OCI-M2 (cell line): ENCODE results near the gene PHPT1.
"Not testable (repeated sequence)": the region's sequence is repeated elsewhere in the genome, so short reads cannot be mapped to it uniquely, and the experiment has no call there.

Experiments
- DNase-seq: peaks from one replicate; lab custom pipeline; 2025; ENCODE audit not compliant: unreplicated experiment; lab: John Stamatoyannopoulos, UW

The PHPT1 gene

DNA sequence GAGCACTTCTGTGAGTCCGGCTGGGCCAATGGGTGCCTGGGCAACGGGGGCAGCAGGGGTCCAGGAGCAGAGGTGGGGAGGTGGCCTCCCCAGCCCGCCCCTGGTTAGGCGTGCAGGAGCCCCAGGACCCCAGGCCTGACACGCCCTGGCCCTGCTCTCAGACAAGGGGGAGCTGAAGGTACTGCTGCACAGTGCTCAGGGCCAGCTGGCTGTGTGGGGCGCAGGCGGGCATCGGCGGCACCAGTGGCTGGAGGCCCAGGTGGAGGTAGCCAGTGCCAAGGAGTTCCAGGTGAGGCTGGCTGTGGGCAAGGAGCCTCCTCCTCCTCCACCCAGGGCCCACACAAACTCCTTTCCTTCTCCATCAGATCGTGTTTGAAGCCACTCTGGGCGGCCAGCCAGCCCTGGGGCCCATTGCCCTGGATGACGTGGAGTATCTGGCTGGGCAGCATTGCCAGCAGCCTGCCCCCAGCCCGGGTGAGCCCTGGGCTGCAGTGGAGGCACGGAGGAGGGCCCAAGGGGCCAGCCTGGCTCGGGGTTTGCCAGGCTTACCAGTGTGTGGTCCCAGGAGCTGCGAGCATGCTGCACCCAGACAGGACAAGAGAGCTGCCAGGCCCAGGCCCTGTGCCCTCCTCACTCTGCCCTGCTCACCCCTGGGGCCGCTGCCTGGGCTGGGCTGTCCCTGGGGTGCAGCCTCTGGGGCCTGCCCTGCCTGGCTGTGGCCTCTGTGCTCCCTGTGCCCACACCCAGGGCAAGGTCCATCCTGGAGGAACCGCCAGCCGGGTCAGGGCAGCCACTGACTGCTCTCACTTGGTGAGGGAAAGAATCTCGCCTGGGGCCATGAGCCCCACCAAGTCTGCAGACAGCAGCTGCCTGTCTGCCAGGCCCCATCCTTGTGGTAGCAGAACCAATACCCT is 9.9 kb downstream of the PHPT1 start:
- DNase-seq: no peak

DNA sequence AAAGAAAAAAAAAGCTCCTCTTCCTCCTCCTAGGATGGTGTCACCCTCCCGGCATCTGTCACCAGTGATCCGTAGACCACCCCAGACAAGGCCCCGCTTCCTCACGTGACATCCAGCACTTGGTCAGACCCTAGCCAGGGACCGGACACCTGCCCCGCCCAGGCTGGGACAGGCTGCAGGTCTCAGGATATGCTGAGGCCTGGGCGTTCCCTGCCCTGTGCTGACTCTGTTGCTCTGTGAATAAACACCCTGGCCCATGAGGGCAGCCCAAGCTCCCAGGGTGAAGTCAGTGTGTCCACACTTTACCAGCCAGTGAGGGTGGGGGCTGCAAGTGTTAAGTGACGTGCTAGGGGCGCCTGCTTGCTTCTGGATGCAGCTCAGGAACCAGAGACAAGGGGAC is 11.3 kb downstream of the PHPT1 start:
- DNase-seq: no peak

DNA sequence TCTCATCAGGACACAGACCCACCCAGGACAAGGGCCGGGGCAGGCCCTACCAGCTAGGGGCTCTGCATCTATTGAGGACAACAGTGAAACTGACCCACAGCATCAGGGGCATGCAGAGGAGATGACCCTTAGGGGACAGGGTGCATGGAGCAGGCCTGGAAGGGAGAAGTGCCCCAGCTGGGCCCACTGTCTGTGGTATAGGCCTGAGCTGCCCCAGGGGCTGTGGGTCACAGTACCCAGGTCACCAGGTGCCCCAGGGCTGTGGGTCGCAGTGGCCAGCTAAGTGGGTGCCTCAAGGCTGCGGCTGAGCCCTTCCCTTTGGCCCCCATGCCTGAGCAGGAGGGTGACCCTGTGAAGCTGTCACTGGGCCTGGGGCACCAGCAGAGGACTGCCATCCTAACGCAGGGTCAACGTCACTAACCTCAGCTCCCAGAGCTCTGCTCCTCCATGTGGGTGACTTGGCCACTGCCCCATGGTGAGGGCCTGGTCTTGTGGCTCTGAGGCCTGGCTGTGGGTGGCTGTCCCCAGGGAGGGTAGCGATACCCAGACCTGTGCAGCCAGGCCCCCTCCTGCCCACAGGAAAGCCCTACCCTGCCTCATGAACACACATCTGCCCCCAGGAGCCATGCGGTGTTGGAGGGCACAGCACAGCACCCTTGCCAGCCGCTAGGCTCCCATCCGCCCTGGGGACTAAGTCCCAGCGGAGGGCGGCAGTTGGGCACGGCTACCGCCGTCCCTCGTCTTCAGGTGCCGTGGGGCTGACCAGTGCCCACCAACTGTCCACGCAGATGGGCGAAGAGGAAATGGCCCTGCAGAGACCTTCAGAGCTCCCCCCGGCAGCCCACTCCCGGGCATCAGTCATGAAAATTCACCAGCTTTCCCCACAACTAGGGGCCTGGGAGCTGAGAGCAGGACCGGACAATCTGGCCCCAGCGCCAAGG is 12.0 kb downstream of the PHPT1 start:
- no peak for DNase-seq

DNA sequence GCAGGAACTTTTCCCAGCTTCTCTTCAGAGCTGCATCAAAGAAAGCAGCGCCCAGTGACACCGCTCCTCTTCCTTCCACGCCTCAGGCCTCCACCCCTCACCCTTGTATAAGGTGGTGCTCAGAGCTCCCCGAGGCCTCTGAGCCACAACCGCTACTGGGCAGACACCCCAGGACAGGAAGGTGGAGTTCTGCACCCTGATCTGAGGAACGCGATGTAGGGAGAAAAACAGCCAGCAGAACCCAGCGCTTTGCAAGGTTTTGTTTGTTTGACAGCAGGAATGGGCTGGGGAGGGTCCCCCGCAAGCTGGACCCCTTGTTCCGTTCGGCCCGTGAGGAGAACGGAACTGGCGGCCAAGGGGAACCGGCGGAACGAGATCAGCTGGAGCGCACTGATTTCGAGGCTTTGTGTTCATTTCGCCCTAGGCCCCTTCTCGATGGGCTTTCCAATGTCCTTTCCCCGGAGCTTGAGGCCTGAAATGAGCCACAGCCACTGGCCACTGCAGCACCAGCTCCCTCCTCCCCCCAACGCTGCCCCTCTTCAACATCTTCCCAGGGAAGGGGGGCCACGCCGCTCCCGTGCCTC is 12.8 kb downstream of the PHPT1 start:
- no peak for DNase-seq

DNA sequence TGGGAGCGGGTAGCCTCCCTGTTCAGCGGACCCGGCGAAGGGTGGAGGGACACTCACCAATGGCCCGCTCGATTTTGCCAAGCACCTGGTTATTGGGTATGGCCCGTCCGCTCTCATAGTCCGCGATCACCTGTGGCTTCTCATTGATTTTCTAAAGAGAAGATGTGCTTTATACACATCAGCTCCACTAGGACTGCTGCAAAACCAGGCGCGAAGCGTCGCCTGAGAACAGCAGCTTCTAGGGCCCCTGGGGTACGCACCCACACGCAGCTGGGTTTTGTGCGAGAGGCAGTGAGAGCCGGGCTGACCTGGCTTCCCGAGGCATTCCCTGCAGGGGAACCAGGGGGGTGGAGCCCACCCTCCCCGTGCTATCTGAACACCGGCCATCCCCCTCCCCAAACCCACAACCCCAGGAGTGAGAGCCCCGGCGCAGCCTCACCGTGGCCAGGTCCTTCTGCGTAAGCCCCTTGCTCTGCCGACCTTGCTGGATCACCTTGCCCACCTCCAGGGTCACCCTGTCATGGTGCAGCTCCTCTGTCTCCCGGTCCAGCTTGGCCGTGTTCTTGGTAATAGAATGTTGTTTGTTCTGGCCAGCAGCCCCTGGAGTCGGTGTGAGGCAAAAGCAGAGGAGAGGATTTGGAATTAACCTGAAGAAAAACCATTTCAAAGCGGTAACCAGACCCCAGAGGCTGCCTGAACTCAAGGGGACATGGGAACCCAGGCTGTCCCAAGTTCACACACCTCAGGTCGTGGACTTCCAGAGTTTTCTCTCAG is 13.8 kb downstream of the PHPT1 start:
- DNase-seq: no peak

DNA sequence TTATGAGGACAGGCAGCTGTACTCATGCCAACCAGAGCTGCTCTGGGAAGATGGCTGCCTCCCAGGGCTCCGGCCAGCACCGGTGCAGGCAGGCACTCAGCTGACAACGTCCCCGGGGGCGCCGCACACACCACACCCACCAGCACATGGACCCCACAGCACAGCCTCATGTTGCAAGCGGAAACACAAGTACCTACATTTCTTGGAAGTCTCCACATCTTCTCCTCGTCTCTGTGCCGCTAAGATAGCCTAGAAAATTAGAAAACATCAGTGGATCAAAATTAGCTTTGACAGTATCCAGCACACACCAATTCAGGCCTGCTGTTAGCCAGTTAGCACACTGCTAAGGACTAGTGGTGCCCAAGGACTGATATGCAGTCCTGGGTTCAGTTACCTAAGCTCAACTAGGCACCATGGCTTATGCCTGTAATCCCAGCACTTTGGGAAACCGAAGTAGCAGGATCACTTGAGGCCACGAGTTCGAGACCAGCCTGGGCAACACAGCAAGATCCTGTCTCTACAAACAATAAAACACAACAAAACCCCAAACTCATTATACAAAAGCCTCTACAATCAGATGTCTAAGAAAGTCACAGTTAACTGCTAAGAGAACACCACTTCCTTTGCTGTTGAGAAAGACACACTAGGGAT is 14.5 kb downstream of the PHPT1 start:
- no peak for DNase-seq

DNA sequence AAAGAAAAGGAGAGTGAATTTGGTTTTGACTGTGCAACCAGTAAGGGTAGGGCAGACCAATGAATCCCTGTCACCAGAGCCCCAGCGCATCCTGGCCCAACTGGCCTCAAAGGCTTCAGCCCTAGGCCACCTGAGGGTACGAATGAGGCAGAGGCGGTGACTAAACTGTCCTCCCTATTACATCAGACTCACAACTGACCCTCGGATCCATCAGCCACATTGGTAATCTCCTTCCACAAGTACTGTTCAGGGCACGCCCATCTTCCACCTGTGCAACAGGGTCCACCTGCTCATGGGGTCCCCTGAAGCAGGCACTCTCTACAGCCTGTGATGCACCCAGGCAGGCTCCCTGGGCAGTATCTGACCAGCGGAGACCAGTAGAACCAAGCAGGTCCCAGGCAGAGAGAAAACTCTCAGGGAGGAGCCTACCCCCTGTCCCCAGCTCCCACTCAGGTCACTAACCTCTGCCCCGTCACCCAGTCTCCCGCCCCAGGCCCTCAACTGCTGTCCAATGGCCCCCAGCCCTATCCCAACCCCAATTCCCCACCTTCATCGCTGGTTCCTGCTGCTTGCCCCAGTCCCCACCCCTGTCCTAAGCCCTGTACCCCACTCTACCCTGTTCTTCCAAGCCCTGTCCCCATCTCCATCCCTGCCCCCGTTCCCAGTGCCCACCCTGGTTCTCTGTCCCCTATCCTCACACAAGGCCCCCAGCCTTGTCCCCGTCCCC is 16.0 kb downstream of the PHPT1 start:
- DNase-seq: no peak

DNA sequence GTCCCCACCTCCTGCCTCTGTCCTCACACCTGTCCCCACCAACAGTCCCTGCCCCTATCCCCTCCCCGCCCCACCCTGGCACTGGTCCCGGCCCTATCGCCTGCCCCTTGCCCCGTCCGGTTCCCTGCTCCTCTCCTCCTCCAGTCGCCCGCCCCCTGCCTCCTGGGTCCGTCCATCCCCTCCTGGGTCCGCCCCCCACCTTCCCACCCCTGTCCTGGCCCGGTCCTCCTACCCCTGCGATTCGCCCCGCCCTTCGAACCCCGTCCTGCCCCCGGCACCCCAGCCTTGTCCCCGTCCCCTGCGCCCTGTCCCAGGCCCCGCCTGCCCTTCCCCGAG is 16.5 kb downstream of the PHPT1 start:
- no peak for DNase-seq

DNA sequence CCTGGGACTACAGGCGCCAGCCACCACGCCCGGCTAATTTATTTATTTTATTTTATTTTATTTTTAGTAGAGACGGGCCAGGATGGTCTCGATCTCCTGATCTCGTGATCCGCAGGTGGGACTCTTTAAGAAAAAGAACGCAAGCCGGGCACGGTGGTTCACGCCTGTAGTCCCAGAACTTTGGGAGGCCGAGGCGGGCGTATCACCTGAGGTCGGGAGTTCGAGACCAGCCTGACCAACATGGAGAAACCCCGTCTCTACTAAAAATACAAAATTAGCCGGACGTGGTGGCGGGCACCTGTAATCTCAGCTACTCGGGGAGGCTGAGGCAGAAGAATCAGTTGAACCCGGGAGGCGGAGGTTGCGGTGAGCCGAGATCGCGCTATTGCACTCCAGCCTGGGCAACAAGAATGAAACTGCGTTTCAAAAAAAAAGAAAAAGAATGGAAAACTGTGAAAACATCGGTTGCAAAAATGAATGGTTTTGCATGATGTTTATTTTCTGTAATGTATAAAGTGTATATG is 17.8 kb downstream of the PHPT1 start:
- not testable (repeated sequence) for DNase-seq

DNA sequence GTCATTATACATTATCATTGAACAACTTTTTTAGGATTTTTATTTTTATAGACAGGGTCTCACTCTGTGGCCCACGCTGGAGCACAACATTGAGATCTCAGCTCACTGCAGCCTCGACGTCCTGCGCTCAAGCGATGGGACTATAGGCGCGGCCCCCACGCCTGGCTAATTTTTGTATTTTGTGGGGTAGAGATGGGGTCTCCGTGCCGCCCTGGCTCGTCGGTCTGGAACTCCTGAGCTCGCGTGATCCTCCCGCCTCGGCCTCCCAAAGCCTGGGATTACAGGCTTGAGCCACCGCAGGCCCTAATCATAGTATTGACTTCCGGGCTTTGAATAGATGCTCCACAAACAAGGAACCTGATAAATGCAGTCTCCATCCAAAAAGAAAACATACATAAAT is 18.3 kb downstream of the PHPT1 start:
- no peak for DNase-seq

DNA sequence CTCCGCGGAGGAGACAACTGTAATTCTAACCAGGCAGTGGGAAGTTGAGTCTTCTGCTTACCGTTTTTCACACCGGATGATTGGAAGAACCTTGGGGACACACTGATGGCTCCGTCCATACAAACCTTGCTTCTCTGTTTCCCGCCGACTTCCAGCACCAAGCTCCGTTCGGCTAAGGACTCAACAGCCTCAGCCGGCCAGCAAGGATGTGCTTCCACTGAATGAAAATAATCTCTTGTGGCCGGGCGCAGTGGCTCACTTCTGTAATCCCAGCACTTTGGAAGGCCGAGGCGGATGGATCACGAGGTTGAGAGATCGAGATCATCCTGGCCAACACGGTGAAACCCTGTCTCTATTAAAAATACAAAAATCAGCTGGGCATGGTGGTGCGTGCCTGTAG is 18.7 kb downstream of the PHPT1 start:
- DNase-seq: no peak

DNA sequence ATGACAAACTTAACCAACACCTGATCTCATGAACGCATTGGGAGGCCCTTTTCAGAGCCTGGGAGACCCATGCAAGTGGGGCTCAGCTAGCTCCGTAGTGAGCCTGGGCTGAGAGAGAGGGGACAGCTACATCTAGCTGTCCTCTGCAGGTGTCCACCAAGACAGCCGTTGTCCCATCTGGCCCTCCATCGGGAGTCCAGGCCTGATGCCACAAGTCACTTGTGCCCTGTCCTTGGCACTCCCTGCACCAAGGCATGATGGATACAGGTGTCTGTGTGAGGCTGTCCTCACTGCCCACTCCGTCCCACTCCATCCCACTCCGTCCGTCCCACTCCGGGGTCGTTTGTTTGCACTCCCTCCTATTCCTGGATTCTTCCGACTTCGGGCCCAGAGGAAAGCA is 19.4 kb downstream of the PHPT1 start:
- no peak for DNase-seq

DNA sequence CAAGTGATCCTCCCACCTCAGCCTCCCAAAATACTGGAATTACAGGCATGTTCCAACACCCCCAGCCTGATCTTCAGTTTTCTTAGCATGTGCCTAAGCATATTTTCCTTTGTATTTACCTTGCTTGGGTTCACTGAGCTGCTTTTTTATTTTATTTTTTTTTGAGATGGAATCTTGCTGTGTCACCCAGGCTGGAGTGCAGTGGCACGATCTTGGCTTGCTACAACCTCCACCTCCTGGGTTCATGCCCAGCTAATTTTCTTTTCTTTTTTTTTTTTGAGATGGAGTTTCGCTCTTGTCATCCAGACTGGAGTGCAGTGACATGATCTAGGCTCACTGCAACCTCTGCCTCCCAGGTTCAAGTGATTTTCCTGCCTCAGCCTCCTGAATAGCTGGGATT is 20.4 kb downstream of the PHPT1 start:
- DNase-seq: not testable (repeated sequence)

DNA sequence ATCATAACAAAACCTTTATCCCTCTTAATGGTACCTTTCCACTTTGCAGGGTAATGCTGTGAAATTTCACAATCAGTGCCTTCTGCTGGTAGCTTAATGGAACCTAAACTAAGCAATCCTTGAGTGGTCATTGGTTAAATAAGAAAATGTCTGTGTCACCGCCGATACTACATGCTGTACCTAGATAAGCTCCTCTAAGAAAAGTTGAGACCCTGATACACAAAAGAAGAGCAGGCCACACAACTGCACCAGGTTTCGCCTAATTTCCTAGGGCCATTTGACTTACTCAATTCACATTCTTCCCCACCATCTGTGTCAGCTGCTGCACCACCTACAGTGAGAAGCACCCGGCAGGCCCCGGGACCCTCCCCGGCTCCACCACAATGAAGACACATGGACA is 25.9 kb downstream of the PHPT1 start:
- no peak for DNase-seq

DNA sequence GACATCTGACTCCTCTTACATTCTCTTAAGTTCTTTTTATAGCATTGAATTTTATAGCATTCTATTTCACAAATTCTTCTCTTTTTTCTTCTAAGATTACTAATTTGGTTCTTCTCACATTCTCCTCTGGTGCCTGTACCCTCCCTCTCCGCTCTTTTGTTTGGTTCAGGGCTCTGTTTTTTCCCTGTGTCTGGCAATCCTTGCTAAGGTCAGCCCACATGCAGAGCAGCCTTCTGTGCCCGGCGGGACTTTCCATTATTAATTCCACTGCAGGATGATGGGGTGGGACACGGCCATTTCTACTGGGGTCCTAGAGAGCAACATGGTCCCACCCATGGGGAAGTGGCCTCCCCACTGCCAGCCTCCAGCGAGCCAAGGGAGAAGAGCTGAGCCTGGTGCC is 27.3 kb downstream of the PHPT1 start:
- no peak for DNase-seq

DNA sequence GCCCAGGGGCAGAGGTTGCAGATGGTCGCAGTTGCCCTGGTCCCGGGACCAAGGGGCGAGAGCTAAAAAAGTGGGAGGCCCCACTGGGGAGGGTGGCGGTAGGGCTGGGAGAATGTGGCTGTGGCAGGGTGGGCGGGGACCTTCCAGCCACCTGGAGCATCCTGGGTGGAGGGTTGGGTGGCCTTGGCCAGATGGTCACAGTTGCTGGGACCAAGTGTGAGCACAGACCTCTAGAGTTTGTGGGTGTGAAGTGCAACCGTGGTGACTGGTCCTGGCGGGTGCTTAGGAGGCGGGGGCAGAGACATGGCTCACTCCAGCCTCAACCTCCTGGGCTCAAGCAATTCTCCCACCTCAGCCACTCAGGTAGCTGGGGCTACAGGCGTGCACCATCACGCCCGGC is 31.4 kb downstream of the PHPT1 start:
- DNase-seq: no peak

DNA sequence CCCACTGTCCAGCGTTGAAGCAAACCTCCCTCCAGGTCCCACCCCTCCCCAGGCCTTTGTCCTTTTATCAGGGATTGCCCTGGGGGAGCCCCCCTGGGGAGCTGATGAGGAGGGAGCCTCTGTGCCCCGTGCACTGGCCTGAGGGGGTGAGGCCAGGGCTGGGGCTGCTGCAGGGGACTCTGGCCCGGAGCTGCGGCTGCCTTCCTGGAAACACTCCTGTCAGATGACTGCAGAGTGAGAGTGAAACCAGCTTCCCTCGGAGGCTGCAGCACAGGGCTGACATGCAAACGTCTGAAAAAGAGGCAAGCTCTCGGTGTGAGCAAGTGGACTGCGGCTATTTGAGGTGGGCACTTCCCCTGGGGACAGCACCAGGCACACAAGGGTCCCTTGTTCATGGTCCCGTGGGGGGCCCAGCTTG is 32.5 kb downstream of the PHPT1 start:
- DNase-seq: no peak

DNA sequence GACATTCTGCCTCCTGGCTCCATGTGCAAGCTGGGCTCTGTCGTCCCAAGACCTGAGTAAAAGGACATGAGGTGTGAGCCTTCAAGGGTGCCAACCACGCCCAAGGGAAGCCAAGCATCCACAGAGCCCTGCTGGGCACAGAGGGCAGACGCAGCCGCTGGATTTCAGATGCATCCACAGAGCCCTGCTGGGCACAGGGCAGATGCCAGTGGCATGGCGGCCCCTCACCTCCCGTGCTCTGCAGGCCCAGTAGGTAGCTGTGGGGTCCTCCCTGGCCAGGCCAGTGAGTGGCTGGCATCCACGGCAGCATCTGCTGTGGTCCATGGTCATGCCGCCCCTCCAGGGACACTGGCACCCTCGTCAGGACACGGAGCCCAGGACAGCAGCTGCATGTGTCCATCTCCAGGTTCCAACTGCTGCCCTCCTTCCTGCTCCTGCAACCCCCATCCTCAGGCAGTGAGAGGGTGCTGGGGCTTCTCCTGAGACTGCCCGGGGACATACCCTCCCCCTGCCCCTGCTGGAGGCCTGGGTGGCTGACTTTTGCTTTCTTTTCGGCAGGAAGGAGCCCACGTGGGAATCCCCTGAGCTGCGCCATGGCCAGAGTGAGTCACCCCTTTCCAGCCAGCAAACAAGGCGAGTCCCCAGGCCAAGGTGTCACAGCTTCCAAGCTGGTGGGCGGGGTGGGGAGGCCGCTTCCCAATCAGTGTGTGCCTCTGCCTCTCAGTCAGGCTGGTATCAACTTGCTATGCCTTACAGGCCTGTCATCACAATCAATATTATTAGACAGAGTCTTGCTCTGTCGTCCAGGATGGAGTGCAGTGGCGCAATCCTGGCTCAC is 33.1 kb downstream of the PHPT1 start:
- DNase-seq: no peak

DNA sequence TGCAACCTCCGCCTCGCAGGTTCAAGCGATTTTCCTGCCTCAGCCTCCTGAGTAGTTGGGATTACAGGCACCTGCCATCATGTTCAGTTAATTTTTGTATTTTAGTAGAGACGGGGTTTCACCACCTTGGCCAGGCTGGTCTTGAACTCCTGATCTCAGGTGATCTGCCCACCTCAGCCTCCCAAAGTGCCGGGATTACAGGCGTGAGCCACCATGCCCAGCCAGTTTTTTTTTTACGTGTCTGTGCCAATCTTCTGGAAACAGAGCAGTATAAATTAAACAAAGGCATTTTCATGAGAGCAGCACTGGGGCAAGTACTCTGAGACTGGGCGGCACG is 33.7 kb downstream of the PHPT1 start:
- not testable (repeated sequence) for DNase-seq
